ENCODE results near the gene HCFC1R1. TPM values are rescaled to one million over a fixed set of nuclear protein-coding genes. Genes with fewer than 3 reads are reported as not detected.

The HCFC1R1 gene
- total RNA-seq, 1 donor from 2014 or later, result 43.2 TPM

DNA sequence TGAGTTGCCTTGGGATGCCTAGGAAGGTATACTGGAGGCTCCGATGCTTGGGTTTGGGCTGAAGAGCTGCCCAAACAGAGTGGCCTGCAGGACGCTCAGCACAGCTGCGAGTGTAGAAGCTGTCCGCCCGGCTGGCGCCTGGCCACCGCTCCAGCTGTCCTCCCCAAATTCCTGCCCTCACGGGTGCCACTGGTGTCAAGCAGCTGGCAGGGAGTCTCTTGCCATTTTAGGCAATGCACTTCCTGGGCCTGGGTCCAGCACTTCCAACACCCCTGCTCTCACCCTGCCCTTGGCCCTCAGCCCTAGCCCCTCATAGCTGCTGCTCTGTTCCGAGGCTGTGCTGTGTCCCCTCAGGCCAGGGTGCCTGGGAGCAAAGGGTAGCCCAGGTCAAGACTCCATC is 38.3 kb downstream of the HCFC1R1 start:
- ATAC-seq, result no peak
- no peak for DNase-seq

DNA sequence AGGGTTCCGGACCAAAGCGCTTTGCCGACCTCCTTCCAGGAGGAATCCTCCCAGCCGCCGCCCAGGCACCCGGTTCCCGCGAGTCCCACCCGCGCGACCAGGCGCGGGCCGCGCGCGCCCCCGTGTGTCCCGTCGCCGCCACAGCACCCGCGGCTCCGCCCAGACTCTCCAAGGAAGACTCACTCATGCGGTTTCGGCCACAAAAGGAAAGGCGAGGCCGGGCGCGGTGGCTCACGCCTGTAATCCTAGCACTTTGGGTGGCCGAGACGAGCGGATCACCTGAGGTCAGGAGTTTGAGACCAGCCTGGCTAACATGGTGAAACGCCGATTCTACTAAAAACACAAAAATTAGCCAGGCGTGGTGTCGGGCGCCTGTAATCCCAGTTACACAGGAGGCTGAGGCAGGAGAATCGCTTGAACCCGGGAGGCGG is 40.0 kb downstream of the HCFC1R1 start:
- H3K36me3 ChIP-seq, result no peaks in the 10 kb centered on the region
- H3K4me1 ChIP-seq, result peaks cover 26% of the 10 kb centered on the region
- H3K9me3 ChIP-seq, result no peaks in the 10 kb centered on the region
- peak overlapping the region; percentile 37 for H3K4me3 ChIP-seq
- H3K27me3 ChIP-seq (ENCODE audit: low read depth), result peaks cover 14% of the 10 kb centered on the region
- intact Hi-C loops (cut with DNase I), result no loop called here
- H3K27ac ChIP-seq, result no peak overlapping the region
- TF ChIP-seq, protein P1, sequence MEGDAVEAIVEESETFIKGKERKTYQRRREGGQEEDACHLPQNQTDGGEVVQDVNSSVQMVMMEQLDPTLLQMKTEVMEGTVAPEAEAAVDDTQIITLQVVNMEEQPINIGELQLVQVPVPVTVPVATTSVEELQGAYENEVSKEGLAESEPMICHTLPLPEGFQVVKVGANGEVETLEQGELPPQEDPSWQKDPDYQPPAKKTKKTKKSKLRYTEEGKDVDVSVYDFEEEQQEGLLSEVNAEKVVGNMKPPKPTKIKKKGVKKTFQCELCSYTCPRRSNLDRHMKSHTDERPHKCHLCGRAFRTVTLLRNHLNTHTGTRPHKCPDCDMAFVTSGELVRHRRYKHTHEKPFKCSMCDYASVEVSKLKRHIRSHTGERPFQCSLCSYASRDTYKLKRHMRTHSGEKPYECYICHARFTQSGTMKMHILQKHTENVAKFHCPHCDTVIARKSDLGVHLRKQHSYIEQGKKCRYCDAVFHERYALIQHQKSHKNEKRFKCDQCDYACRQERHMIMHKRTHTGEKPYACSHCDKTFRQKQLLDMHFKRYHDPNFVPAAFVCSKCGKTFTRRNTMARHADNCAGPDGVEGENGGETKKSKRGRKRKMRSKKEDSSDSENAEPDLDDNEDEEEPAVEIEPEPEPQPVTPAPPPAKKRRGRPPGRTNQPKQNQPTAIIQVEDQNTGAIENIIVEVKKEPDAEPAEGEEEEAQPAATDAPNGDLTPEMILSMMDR (IDR thresholded peaks at IDR 0.05), result peak; percentile 95
- DNase-seq (peak; percentile 88), ATAC-seq (peak; percentile 76 to 78)

More for the DNA sequence above, 38.3 kb downstream of the HCFC1R1 start:
- H3K27me3 ChIP-seq (ENCODE audit: low read depth), result peaks cover 9% of the 10 kb centered on the region
- H3K27ac ChIP-seq, result no peak overlapping the region
- H3K36me3 ChIP-seq, result no peaks in the 10 kb centered on the region
- no peaks in the 10 kb centered on the region for H3K9me3 ChIP-seq
- TF ChIP-seq, protein P1 (IDR thresholded peaks at IDR 0.05), result no peak
- H3K4me3 ChIP-seq, result no peak overlapping the region
- intact Hi-C loops (cut with DNase I), result no loop called here
- H3K4me1 ChIP-seq, result peaks cover 17% of the 10 kb centered on the region

DNA sequence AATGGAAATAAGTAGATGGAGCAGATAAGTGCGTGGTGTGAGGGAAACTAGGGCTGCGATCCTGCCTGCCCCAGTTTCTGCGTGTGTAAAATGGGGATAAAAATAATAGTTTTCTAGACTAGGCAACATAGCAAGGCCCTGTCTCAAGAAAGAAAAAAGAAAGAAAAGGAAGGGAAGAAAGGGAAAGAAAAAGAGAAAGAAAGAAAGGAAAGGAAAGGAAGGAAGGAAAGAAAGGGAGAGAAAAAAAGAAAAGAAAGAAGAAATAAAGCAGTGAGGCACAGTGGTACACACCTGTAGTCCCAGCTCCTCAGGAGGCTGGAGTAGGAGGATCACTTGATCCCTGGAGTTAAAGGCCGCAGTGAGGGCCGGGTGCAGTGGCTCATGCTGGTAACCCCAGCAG is 41.3 kb downstream of the HCFC1R1 start:
- intact Hi-C loops (cut with DNase I), result no loop called here
- H3K4me1 ChIP-seq, result peaks cover 33% of the 10 kb centered on the region

DNA sequence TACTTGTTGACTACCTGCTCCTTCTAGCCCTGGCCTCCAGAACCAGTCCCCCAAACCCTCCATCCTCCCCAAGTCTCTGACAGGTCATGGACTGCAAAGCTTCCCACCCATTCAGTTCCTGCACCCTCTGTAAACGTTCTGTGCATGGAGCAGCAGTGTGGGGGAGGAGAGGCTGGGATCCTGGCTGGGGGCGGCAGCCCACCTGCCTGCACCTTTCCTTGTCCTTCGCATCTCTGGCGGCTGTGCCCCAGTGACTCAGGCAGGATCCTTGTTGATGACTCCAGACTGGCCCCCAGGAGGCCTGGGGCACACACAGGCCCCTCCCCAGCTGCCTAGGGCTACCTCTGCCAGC is 41.9 kb downstream of the HCFC1R1 start:
- Histone ChIP-seq H3K27me3 (ENCODE audit: low read depth) (peaks cover 5% of the 10 kb centered on the region), H3K4me3 (no peak overlapping the region), H3K36me3 (no peaks in the 10 kb centered on the region), H3K9me3 (no peaks in the 10 kb centered on the region), H3K4me1 (peaks cover 33% of the 10 kb centered on the region), H3K27ac (no peak overlapping the region)
- DNase-seq (no peak), ATAC-seq (no peak)
- TF ChIP-seq, protein P1 (IDR thresholded peaks at IDR 0.05), result no peak
- intact Hi-C loops (cut with DNase I), result no loop called here

More for the DNA sequence above, 41.3 kb downstream of the HCFC1R1 start:
- Histone ChIP-seq H3K4me3 (no peak overlapping the region), H3K27me3 (ENCODE audit: low read depth) (peaks cover 9% of the 10 kb centered on the region), H3K36me3 (no peaks in the 10 kb centered on the region), H3K9me3 (no peaks in the 10 kb centered on the region), H3K27ac (no peak overlapping the region)
- no peak for ATAC-seq
- DNase-seq, result no peak
- TF ChIP-seq, protein P1 (IDR thresholded peaks at IDR 0.05), result no peak

DNA sequence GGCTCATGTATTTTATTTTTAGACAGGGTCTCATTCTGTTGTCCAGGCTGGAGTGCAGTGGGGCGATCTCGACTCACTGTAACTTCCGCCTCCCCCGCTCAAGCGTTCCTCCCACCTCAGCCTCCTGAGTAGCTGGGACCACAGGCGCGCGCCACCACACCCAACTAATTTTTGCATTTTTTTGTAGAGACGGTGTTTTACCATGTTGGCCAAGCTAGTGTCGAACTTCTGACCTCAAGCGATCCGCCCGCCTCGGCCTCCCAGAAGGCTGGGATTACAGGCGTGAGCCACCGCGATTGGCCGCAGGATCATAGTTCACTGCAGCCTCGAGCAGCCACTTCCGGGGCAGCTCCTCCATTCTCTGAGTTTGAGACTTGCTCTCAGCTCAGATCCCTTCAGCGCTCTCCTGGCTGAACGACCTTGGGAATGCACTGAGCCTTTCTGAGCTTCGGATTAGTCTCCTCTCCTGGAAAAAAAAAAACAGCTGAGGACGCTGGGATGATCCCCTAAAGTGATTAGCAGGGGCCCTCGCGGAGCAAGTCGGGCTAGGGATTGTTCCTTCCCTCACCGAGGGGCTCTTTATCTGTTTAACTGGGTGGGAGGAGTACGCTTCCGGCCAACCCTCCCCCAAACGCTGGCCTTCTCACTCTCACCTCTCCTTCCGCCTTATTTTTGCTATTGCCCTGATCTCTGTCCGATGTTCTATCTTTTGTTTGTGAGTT is 42.4 kb downstream of the HCFC1R1 start:
- intact Hi-C loops (cut with DNase I), result no loop called here
- ATAC-seq (no peak), DNase-seq (no peak)
- Histone ChIP-seq H3K27me3 (ENCODE audit: low read depth) (peaks cover 4% of the 10 kb centered on the region), H3K4me1 (peaks cover 33% of the 10 kb centered on the region), H3K4me3 (peak overlapping the region; percentile 67), H3K36me3 (no peaks in the 10 kb centered on the region), H3K9me3 (no peaks in the 10 kb centered on the region), H3K27ac (peak overlapping the region; percentile 87)
- TF ChIP-seq, protein P1 (IDR thresholded peaks at IDR 0.05), result no peak

Data from lower lobe of right lung (tissue), 2 donors.